ENCODE results near the gene ATXN1. TPM values are rescaled to one million over a fixed set of nuclear protein-coding genes. Genes with fewer than 3 reads are reported as not detected.

Gene ATXN1
- total and polyA plus RNA-seq, 2 of the 13 experiments (the other 11 are each of a cell fraction or from before 2014, with no cell fraction given) = 20.7 to 39.5 TPM

- DNase-seq (ENCODE audit: low spot score) (no peak), FAIRE-seq (no peak), ATAC-seq (no peak)
- no peak overlapping the region for H3K4me2 ChIP-seq (ENCODE audit: low read depth, low read length)
- POLR2A ChIA-PET = no interaction called here
- H3K27me3 ChIP-seq (ENCODE audit: control insufficient read depth in 1 of 2, insufficient read depth in 2 of 2, low read length in 2 of 2) = no peaks in the 10 kb centered on the region
- CTCF ChIA-PET (ENCODE audit: low intra/inter-chr PET ratio, low total read pairs) = no interaction called here
- H3K9ac ChIP-seq (ENCODE audit: insufficient read depth, low read depth, low read length) = no peak overlapping the region
- in situ Hi-C loops (cut with HindIII; ENCODE audit: extremely low pct_ligation_motif_present, low pct_unique_long_range_greater_than_20kb) = loop anchor here (25.0 kb wide), 1 partner anchor 458 kb away; no protein-coding TSS in a partner anchor
- WGBS (ENCODE audit: low lambda C conversion rate) = 100% methylated on average over 2 of the region's 2 CpGs
- no peak for TF ChIP-seq ZNF205 (CRISPR knock-in tag; IDR thresholded peaks at IDR 0.05)
- TF ChIP-seq ZNF549 (CRISPR knock-in tag; IDR thresholded peaks at IDR 0.05) = no peak
- no peak overlapping the region for H3K27ac ChIP-seq (ENCODE audit: extremely low read length, insufficient read depth, low read length)
- H3K36me3 ChIP-seq (replicated peaks in 1 of 2; ENCODE audit: control insufficient read depth in 1 of 2, insufficient read depth in 2 of 2, low read length in 2 of 2) = 0 out of 5 replicates have a peak, but pooled peaks cover 1 to 6% of the 10 kb centered on the region in 2 experiments
- intact Hi-C loops (cut with micrococcal nuclease; ENCODE audit: unreplicated experiment) = loop anchor here (10.0 kb wide), 1 partner anchor 99 kb away; no protein-coding TSS in a partner anchor
- no peaks in the 10 kb centered on the region for H3K9me3 ChIP-seq (ENCODE audit: low read length)
- no peak overlapping the region for H2AFZ ChIP-seq (ENCODE audit: low read length)
- H3K79me2 ChIP-seq (ENCODE audit: insufficient read depth, low read length) = no peaks in the 10 kb centered on the region
- BruUV-seq (replicated peaks) = no TSS peak
- H3K4me3 ChIP-seq (replicated peaks in 1 of 3; ENCODE audit: insufficient read depth in 1 of 3, low read depth in 2 of 3, low read length in 3 of 3) = no peak overlapping the region
- peaks cover 4% of the 10 kb centered on the region; the same call in 1 of the 2 replicates for H4K20me1 ChIP-seq (ENCODE audit: insufficient read depth, low read length)
- H3K4me1 ChIP-seq (ENCODE audit: insufficient read depth, low read length) = no peaks in the 10 kb centered on the region
Observed at GRCh38 chr6:16503970-16504415, 257.3 kb downstream of the ATXN1 start.

- no peaks in the 10 kb centered on the region for H3K27me3 ChIP-seq (ENCODE audit: control insufficient read depth in 1 of 2, insufficient read depth in 2 of 2, low read length in 2 of 2)
- ChIA-PET CTCF (ENCODE audit: low intra/inter-chr PET ratio, low total read pairs) (no interaction called here), POLR2A (no interaction called here)
- intact Hi-C loops (cut with micrococcal nuclease; ENCODE audit: unreplicated experiment) = loop anchor here (10.0 kb wide), 1 partner anchor 99 kb away; no protein-coding TSS in a partner anchor
- no peak overlapping the region for H3K9ac ChIP-seq (ENCODE audit: insufficient read depth, low read depth, low read length)
- TF ChIP-seq ELF1 (CRISPR knock-in tag; IDR thresholded peaks at IDR 0.05) (no peak), RFX3 (CRISPR knock-in tag; IDR thresholded peaks at IDR 0.05) (no peak)
- no peak for ATAC-seq
- peaks cover 4% of the 10 kb centered on the region; the same call in 1 of the 2 replicates for H4K20me1 ChIP-seq (ENCODE audit: insufficient read depth, low read length)
- H3K9me3 ChIP-seq (ENCODE audit: low read length) = no peaks in the 10 kb centered on the region
- BruUV-seq (replicated peaks) = no TSS peak
- no peak overlapping the region for H3K27ac ChIP-seq (ENCODE audit: extremely low read length, insufficient read depth, low read length)
- DNase-seq (ENCODE audit: low spot score) = no peak
- no peak overlapping the region for H2AFZ ChIP-seq (ENCODE audit: low read length)
- H3K4me3 ChIP-seq (replicated peaks in 1 of 3; ENCODE audit: insufficient read depth in 1 of 3, low read depth in 2 of 3, low read length in 3 of 3) = no peak overlapping the region
- H3K36me3 ChIP-seq (replicated peaks in 1 of 2; ENCODE audit: control insufficient read depth in 1 of 2, insufficient read depth in 2 of 2, low read length in 2 of 2) = 0 out of 5 replicates have a peak, but pooled peaks cover 1 to 6% of the 10 kb centered on the region in 2 experiments
- no peaks in the 10 kb centered on the region for H3K4me1 ChIP-seq (ENCODE audit: insufficient read depth, low read length)
- H3K79me2 ChIP-seq (ENCODE audit: insufficient read depth, low read length) = no peaks in the 10 kb centered on the region
- WGBS (ENCODE audit: low lambda C conversion rate) = 98% methylated on average over 2 of the region's 2 CpGs
- no peak overlapping the region for H3K4me2 ChIP-seq (ENCODE audit: low read depth, low read length)
- in situ Hi-C loops (cut with HindIII; ENCODE audit: extremely low pct_ligation_motif_present, low pct_unique_long_range_greater_than_20kb) = loop anchor here (25.0 kb wide), 1 partner anchor 459 kb away; no protein-coding TSS in a partner anchor
- FAIRE-seq = no peak
Observed at GRCh38 chr6:16503241-16503775, 258.0 kb downstream of the ATXN1 start.
